B cell (primary cell): Measurements from ENCODE around the gene SPAG6. TPM values are rescaled to one million over a fixed set of nuclear protein-coding genes. Genes with fewer than 3 reads are reported as not detected.

ENCODE experiments used
- ATAC-seq: fragments of 200-7000 bp; cut with Tn5 transposase; one replicate; pipeline ENCODE4 v1.10.0; 2021; ENCODE audit warnings: low read depth, mild to moderate bottlenecking, moderate number of reproducible peaks, moderate library complexity
- CTCF ChIA-PET: fragments of 350-600 bp; sonication (Branson Sonifier 250); formaldehyde crosslinking; loops from one replicate; lab custom pipeline; 2021; ENCODE audit warnings: antibody characterized with exemption, inconsistent platforms; lab: Charles Lee
- POLR2A ChIA-PET: fragments of 350-600 bp; sonication (Branson Sonifier 250); formaldehyde crosslinking; loops from one replicate; lab custom pipeline; 2021; ENCODE audit warnings: antibody characterized with exemption; lab: Charles Lee
- DNase-seq: peaks from one replicate; pipeline ENCODE4 v3.0.0; 2013
- H2AFZ ChIP-seq: 2 replicates; pipeline ENCODE4 v1.6.1; 2012; ENCODE audit warnings: mild to moderate bottlenecking, low read depth, low read length; ENCODE audit not compliant: insufficient read depth, poor library complexity, severe bottlenecking
- H3K27ac ChIP-seq, 2 donors: 1 replicate in 1 of 2; 2 replicates in 1 of 2; pipeline ENCODE4 v1.5.1; 2012 to 2013; ENCODE audit warnings: low read length in 2 of 2, mild to moderate bottlenecking in 2 of 2, moderate library complexity in 1 of 2
- H3K27me3 ChIP-seq, 4 experiments: fragments of 200-600 bp in 1 of 4; sonication (generic) in 1 of 4; replicated peaks in 1 of 4; 1 replicate in 2 of 4; 2 replicates in 2 of 4; pipeline versions ENCODE4 v1.6.1 to v1.7.0; 2013 to 2016; ENCODE audit warnings: low read length in 3 of 4, mild to moderate bottlenecking in 2 of 4, mixed read lengths in 1 of 4, moderate library complexity in 1 of 4; ENCODE audit not compliant: insufficient read depth in 4 of 4, control insufficient read depth in 3 of 4; ENCODE audit errors: control extremely low read depth in 1 of 4
- H3K36me3 ChIP-seq, 2 experiments: replicated peaks in 1 of 2; 1 replicate in 1 of 2; 2 replicates in 1 of 2; pipeline versions ENCODE4 v1.6.1 to v1.7.1; 2013; ENCODE audit warnings: low read length in 1 of 2; ENCODE audit not compliant: insufficient read depth in 2 of 2, control insufficient read depth in 1 of 2; ENCODE audit errors: control extremely low read depth in 1 of 2, extremely low read depth in 1 of 2
- H3K4me1 ChIP-seq, 2 donors: fragments of 200-600 bp in 1 of 2; sonication (generic) in 1 of 2; 1 replicate in 1 of 2; 2 replicates in 1 of 2; pipeline versions ENCODE4 v1.5.1 to v1.6.1; 2013 to 2017; ENCODE audit warnings: low read length in 2 of 2; ENCODE audit not compliant: control insufficient read depth in 2 of 2, insufficient read depth in 2 of 2
- H3K4me2 ChIP-seq: replicated peaks from 2 replicates; pipeline ENCODE3; 2012; ENCODE audit warnings: mild to moderate bottlenecking, low read depth, low read length; ENCODE audit not compliant: poor library complexity, severe bottlenecking
- H3K4me3 ChIP-seq, 5 experiments: fragments of 200-600 bp in 1 of 5; sonication (generic) in 1 of 5; 1 replicate in 3 of 5; 2 replicates in 2 of 5; pipeline versions ENCODE4 v1.5.1 to v1.7.0; 2011 to 2016; ENCODE audit warnings: low read length in 4 of 5, mild to moderate bottlenecking in 4 of 5, low read depth in 2 of 5, control low read depth in 1 of 5, moderate library complexity in 1 of 5; ENCODE audit not compliant: insufficient read depth in 1 of 5; ENCODE audit errors: control extremely low read depth in 1 of 5, extremely low read depth in 1 of 5
- H3K79me2 ChIP-seq: fragments of 200-600 bp; sonication (generic); one replicate; pipeline ENCODE4 v1.6.0; 2016; ENCODE audit warnings: low read length; ENCODE audit not compliant: control insufficient read depth, insufficient read depth
- H3K9ac ChIP-seq: fragments of 200-600 bp; sonication (generic); 2 replicates; pipeline ENCODE4 v1.6.1; 2017; ENCODE audit warnings: mild to moderate bottlenecking, low read length, moderate library complexity
- H3K9me3 ChIP-seq, 3 donors: one replicate each; pipeline versions ENCODE4 v1.6.1 to v1.7.1; 2013; ENCODE audit warnings: low read length in 2 of 3; ENCODE audit not compliant: control insufficient read depth in 2 of 3, insufficient read depth in 1 of 3; ENCODE audit errors: control extremely low read depth in 1 of 3
- H4K20me1 ChIP-seq: 2 replicates; pipeline ENCODE4 v1.6.0; 2012; ENCODE audit warnings: mild to moderate bottlenecking, low read length; ENCODE audit not compliant: insufficient read depth, control insufficient read depth, poor library complexity, severe bottlenecking
- H3K27ac Mint-ChIP-seq: one replicate; pipeline ENCODE4 v1.8.0; 2021; ENCODE audit warnings: mixed read lengths
- H3K27me3 Mint-ChIP-seq: one replicate; pipeline ENCODE4 v1.8.0; 2021; ENCODE audit warnings: mixed read lengths
- H3K4me1 Mint-ChIP-seq: one replicate; pipeline ENCODE4 v1.8.0; 2021; ENCODE audit warnings: mixed read lengths
- H3K4me3 Mint-ChIP-seq: one replicate; pipeline ENCODE4 v1.8.0; 2021; ENCODE audit warnings: mixed read lengths
- H3K9me3 Mint-ChIP-seq: one replicate; pipeline ENCODE4 v1.8.0; 2022; ENCODE audit warnings: mixed read lengths; ENCODE audit not compliant: insufficient read depth
- EZH2 ChIP-seq: IDR thresholded peaks from 2 replicates; pipeline ENCODE4 v1.6.1; 2012; ENCODE audit warnings: borderline replicate concordance, low read depth, mild to moderate bottlenecking, moderate library complexity, low read length; ENCODE audit not compliant: insufficient read depth, poor library complexity, severe bottlenecking
- WGBS: methylation state at CpG from one replicate; pipeline ENCODE4 v1.1.5; 2013; ENCODE audit warnings: missing lambda C conversion rate; ENCODE audit not compliant: insufficient coverage; 5-methylcytosine and 5-hydroxymethylcytosine counted together
- intact Hi-C: fragments of 100-400 bp; cut with micrococcal nuclease; formaldehyde crosslinking; loops from one replicate; pipeline ENCODE4 v1.10.0; 2022
- polyA plus RNA-seq: library from polyadenylated mRNA; depleted of rRNA; stranded (reverse); fragments of >200 nt; gene quantifications from 2 replicates; pipeline ENCODE4 v1.2.3, GENCODE V29; 2012
- total RNA-seq, 2 donors: library from RNA; stranded (reverse); fragments of 120-200 nt in 1 of 2; gene quantifications; 1 replicate in 1 of 2; 2 replicates in 1 of 2; pipeline versions ENCODE4 v1.2.3 to v1.2.4, GENCODE V29; 2013 to 2022
- TF ChIP-seq, protein P1 (sequence below): fragments of 200-600 bp; IDR thresholded peaks from one replicate; pipeline ENCODE4 v1.8.0; 2022; ENCODE audit warnings: antibody characterized with exemption, mild to moderate bottlenecking

SPAG6 gene
- total and polyA plus RNA-seq, 2 donors (not counting 1 experiment from before 2014, with no cell fraction given): not detected

GRCh38 chr10:22434521-22434920 is 89.2 kb downstream of the SPAG6 start:
- H3K9me3 ChIP-seq: no peaks in the 10 kb centered on the region
- no CpG with 5 or more reads among the region's 2 CpGs for WGBS
- peaks cover 19 to 24% of the 10 kb centered on the region in 2 donors for H3K4me1 ChIP-seq
- peaks cover 9% of the 10 kb centered on the region for H3K79me2 ChIP-seq
- H3K27ac ChIP-seq: no peak overlapping the region
- no peaks in the 10 kb centered on the region for H3K9me3 Mint-ChIP-seq
- H3K4me3 ChIP-seq: no peak overlapping the region
- H3K4me3 Mint-ChIP-seq: no peak overlapping the region
- CTCF ChIA-PET: no interaction called here
- no peak overlapping the region for H3K9ac ChIP-seq
- peaks cover 31% of the 10 kb centered on the region for H3K4me1 Mint-ChIP-seq
- no peak for TF ChIP-seq EZH2
- TF ChIP-seq, protein P1, sequence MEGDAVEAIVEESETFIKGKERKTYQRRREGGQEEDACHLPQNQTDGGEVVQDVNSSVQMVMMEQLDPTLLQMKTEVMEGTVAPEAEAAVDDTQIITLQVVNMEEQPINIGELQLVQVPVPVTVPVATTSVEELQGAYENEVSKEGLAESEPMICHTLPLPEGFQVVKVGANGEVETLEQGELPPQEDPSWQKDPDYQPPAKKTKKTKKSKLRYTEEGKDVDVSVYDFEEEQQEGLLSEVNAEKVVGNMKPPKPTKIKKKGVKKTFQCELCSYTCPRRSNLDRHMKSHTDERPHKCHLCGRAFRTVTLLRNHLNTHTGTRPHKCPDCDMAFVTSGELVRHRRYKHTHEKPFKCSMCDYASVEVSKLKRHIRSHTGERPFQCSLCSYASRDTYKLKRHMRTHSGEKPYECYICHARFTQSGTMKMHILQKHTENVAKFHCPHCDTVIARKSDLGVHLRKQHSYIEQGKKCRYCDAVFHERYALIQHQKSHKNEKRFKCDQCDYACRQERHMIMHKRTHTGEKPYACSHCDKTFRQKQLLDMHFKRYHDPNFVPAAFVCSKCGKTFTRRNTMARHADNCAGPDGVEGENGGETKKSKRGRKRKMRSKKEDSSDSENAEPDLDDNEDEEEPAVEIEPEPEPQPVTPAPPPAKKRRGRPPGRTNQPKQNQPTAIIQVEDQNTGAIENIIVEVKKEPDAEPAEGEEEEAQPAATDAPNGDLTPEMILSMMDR: no peak
- H3K27me3 Mint-ChIP-seq: peaks cover 7% of the 10 kb centered on the region
- H3K27ac Mint-ChIP-seq: no peak overlapping the region
- ATAC-seq (no peak), DNase-seq (no peak)
- no peaks in the 10 kb centered on the region for H4K20me1 ChIP-seq
- POLR2A ChIA-PET: no interaction called here
- intact Hi-C loops: no loop called here
- no peaks in the 10 kb centered on the region for H3K27me3 ChIP-seq
- no peak overlapping the region for H2AFZ ChIP-seq
- no peak overlapping the region for H3K4me2 ChIP-seq
- no peaks in the 10 kb centered on the region for H3K36me3 ChIP-seq

GRCh38 chr10:22435650-22436049 is 90.4 kb downstream of the SPAG6 start:
- DNase-seq (peak; percentile 29), ATAC-seq (no peak)
- H3K27ac Mint-ChIP-seq: peak overlapping the region; percentile 99
- peaks cover 16% of the 10 kb centered on the region for H3K79me2 ChIP-seq
- no peaks in the 10 kb centered on the region for H3K27me3 ChIP-seq
- 93% methylated on average over 9 of the region's 10 CpGs for WGBS
- intact Hi-C loops: loop anchor here (1.0 to 5.0 kb wide), 9 partner anchors 19 to 901 kb away; partner anchors contain the start of genes COMMD3 and MLLT10
- no peak overlapping the region for H3K27ac ChIP-seq
- H3K4me2 ChIP-seq: no peak overlapping the region
- no peaks in the 10 kb centered on the region for H3K36me3 ChIP-seq
- no peak for TF ChIP-seq EZH2
- TF ChIP-seq, protein P1: no peak
- H3K4me3 Mint-ChIP-seq: peak overlapping the region; percentile 98
- H3K9ac ChIP-seq: no peak overlapping the region
- POLR2A ChIA-PET: interaction anchor here (1.5 to 2.7 kb wide), 6 partner anchors 65 to 1004 kb away, joined by 3 to 27 read pairs (median 18); partner anchors contain the start of genes COMMD3, DNAJC1 and OTUD1
- H2AFZ ChIP-seq: peak overlapping the region; percentile 93
- CTCF ChIA-PET: interaction anchor here (1.4 to 2.0 kb wide), 5 partner anchors 13 to 443 kb away, joined by 3 to 9 read pairs (median 7); partner anchors contain the start of gene COMMD3
- no peaks in the 10 kb centered on the region for H3K9me3 Mint-ChIP-seq
- H3K9me3 ChIP-seq: no peaks in the 10 kb centered on the region
- H4K20me1 ChIP-seq: no peaks in the 10 kb centered on the region
- H3K4me1 Mint-ChIP-seq: peaks cover 34% of the 10 kb centered on the region
- H3K27me3 Mint-ChIP-seq: no peaks in the 10 kb centered on the region
- H3K4me3 ChIP-seq: no peak overlapping the region
- H3K4me1 ChIP-seq: peaks cover 19 to 24% of the 10 kb centered on the region in 2 donors
